Naive thymus-derived CD4-positive, alpha-beta T cell (primary cell): ENCODE measurements around the gene DPCD. TPM values are rescaled to one million over a fixed set of nuclear protein-coding genes. Genes with fewer than 3 reads are reported as not detected.
A peak's percentile ranks its signal among the peaks of the same experiment; 100 is the strongest.

Experiments used
- ATAC-seq: fragments of 150-1000 bp; cut with Tn5 transposase; 2 replicates; pipeline ENCODE4 v1.10.0; 2021; ENCODE audit warnings: mild to moderate bottlenecking, moderate library complexity
- CTCF ChIA-PET: fragments of 350-600 bp; sonication (Branson Sonifier 250); formaldehyde crosslinking; loops from one replicate; lab custom pipeline; 2021; ENCODE audit warnings: antibody characterized with exemption; lab: Charles Lee
- POLR2A ChIA-PET: fragments of 350-600 bp; sonication (Branson Sonifier 250); formaldehyde crosslinking; loops from one replicate; lab custom pipeline; 2021; ENCODE audit warnings: antibody characterized with exemption, inconsistent platforms; lab: Charles Lee
- DNase-seq, 9 donors: peaks; one replicate each; pipeline versions ENCODE4 v3.0.0 to v3.0.0-alpha.2; 2020 to 2022; ENCODE audit warnings: mixed read lengths in 1 of 9
- H3K27ac ChIP-seq: one replicate; pipeline ENCODE4 v1.7.0; 2013; ENCODE audit warnings: mild to moderate bottlenecking, low read depth, low read length, moderate library complexity
- H3K27me3 ChIP-seq, 2 donors: one replicate each; pipeline ENCODE4 v1.7.0; 2013; ENCODE audit warnings: low read length in 2 of 2, mild to moderate bottlenecking in 2 of 2, moderate library complexity in 2 of 2; ENCODE audit not compliant: control insufficient read depth in 2 of 2, insufficient read depth in 2 of 2
- H3K36me3 ChIP-seq, 3 experiments: 1 replicate in 2 of 3; 2 replicates in 1 of 3; pipeline ENCODE4 v1.7.0; 2013; ENCODE audit warnings: low read length in 3 of 3, mild to moderate bottlenecking in 3 of 3, moderate library complexity in 1 of 3; ENCODE audit not compliant: insufficient read depth in 3 of 3, control insufficient read depth in 2 of 3
- H3K4me1 ChIP-seq, 2 donors: one replicate each; pipeline ENCODE4 v1.7.0; 2013; ENCODE audit warnings: low read length in 2 of 2, mild to moderate bottlenecking in 2 of 2, moderate library complexity in 1 of 2; ENCODE audit not compliant: control insufficient read depth in 2 of 2, insufficient read depth in 2 of 2
- H3K4me3 ChIP-seq: 2 replicates; pipeline ENCODE4 v1.7.0; 2013; ENCODE audit warnings: mild to moderate bottlenecking, low read length
- H3K9me3 ChIP-seq, 3 experiments: 1 replicate in 2 of 3; 2 replicates in 1 of 3; pipeline ENCODE4 v1.7.0; 2013; ENCODE audit warnings: low read length in 3 of 3; ENCODE audit not compliant: control insufficient read depth in 2 of 3
- H3K27ac Mint-ChIP-seq, 9 donors: one replicate each; pipeline ENCODE4 v1.8.0; 2020 to 2022; ENCODE audit warnings: mixed read lengths in 9 of 9, mild to moderate bottlenecking in 8 of 9, moderate library complexity in 5 of 9, inconsistent platforms in 2 of 9
- H3K27me3 Mint-ChIP-seq, 5 donors: one replicate each; pipeline ENCODE4 v1.8.0; 2021 to 2022; ENCODE audit warnings: mixed read lengths in 5 of 5, mild to moderate bottlenecking in 1 of 5
- H3K36me3 Mint-ChIP-seq, 5 donors: one replicate each; pipeline ENCODE4 v1.8.0; 2020 to 2022; ENCODE audit warnings: mixed read lengths in 5 of 5, mild to moderate bottlenecking in 3 of 5, inconsistent platforms in 1 of 5
- H3K4me1 Mint-ChIP-seq, 7 donors: one replicate each; pipeline ENCODE4 v1.8.0; 2020 to 2022; ENCODE audit warnings: mixed read lengths in 7 of 7, mild to moderate bottlenecking in 3 of 7, inconsistent platforms in 1 of 7
- H3K4me3 Mint-ChIP-seq, 10 donors: one replicate each; pipeline ENCODE4 v1.8.0; 2020 to 2022; ENCODE audit warnings: mild to moderate bottlenecking in 10 of 10, mixed read lengths in 10 of 10, moderate library complexity in 6 of 10, inconsistent platforms in 2 of 10
- H3K9me3 Mint-ChIP-seq, 11 donors: one replicate each; pipeline ENCODE4 v1.8.0; 2020 to 2022; ENCODE audit warnings: mixed read lengths in 11 of 11, mild to moderate bottlenecking in 4 of 11, inconsistent platforms in 1 of 11, moderate library complexity in 1 of 11
- intact Hi-C, 2 donors: fragments of 100-400 bp; cut with micrococcal nuclease; formaldehyde crosslinking; loops; one replicate each; pipeline ENCODE4 v1.15.1; 2023
- polyA plus RNA-seq, 2 donors: library from polyadenylated mRNA; unstranded; fragments of 300-500 nt; fragmentation: Illumina TruSeq; gene quantifications; one replicate each; pipeline ENCODE4 v1.2.3, GENCODE V29; 2021
- total RNA-seq, 6 experiments: library from RNA in 5 of 6; stranded (reverse) in 5 of 6; gene quantifications; 1 replicate in 5 of 6; 2 replicates in 1 of 6; pipeline ENCODE4 v1.2.3 and lab custom pipeline; 2021 to 2026

The DPCD gene
- total and polyA plus RNA-seq, 7 experiments from 2014 or later: 0.64 to 3.6 (median 2.1) TPM

- Mint-ChIP-seq H3K9me3 (no peaks in the 10 kb centered on the region), H3K27ac (peak overlapping the region in 3 of 9 donors; percentile 6 to 46 (median 43)), H3K27me3 (no peaks in the 10 kb centered on the region), H3K4me3 (no peak overlapping the region), H3K36me3 (peaks cover 10 to 48% (median 19%) of the 10 kb centered on the region in 5 donors), H3K4me1 (peaks cover 0 to 29% (median 14%) of the 10 kb centered on the region in 7 donors)
- ChIA-PET POLR2A (no interaction called here), CTCF (no interaction called here)
- Histone ChIP-seq H3K4me1 (no peaks in the 10 kb centered on the region), H3K4me3 (no peak overlapping the region), H3K27ac (no peak overlapping the region), H3K9me3 (no peaks in the 10 kb centered on the region), H3K36me3 (peaks cover 0 to 74% (median 5%) of the 10 kb centered on the region in 3 experiments), H3K27me3 (no peaks in the 10 kb centered on the region)
- DNase-seq (no peak), ATAC-seq (no peak)
- intact Hi-C loops: no loop called here
Observed at GRCh38 chr10:101643546-101643945, 55.4 kb downstream of the DPCD start.

- Histone ChIP-seq H3K4me3 (no peak overlapping the region), H3K9me3 (no peaks in the 10 kb centered on the region), H3K27ac (no peak overlapping the region), H3K27me3 (no peaks in the 10 kb centered on the region), H3K36me3 (peaks cover 0 to 71% (median 5%) of the 10 kb centered on the region in 3 experiments), H3K4me1 (no peaks in the 10 kb centered on the region)
- Mint-ChIP-seq H3K27me3 (no peaks in the 10 kb centered on the region), H3K27ac (peak overlapping the region in 2 of 9 donors; percentile 14 to 31), H3K4me1 (peaks cover 0 to 32% (median 15%) of the 10 kb centered on the region in 7 donors), H3K9me3 (no peaks in the 10 kb centered on the region), H3K4me3 (no peak overlapping the region), H3K36me3 (peaks cover 10 to 51% (median 19%) of the 10 kb centered on the region in 5 donors)
- POLR2A ChIA-PET: no interaction called here
- intact Hi-C loops: no loop called here
- DNase-seq: no peak
- CTCF ChIA-PET: no interaction called here
- no peak for ATAC-seq
Observed at GRCh38 chr10:101644002-101644401, 55.9 kb downstream of the DPCD start.

- CTCF ChIA-PET: no interaction called here
- Histone ChIP-seq H3K4me3 (no peak overlapping the region), H3K9me3 (no peaks in the 10 kb centered on the region), H3K36me3 (peaks cover 0 to 72% (median 6%) of the 10 kb centered on the region in 3 experiments), H3K27me3 (no peaks in the 10 kb centered on the region), H3K27ac (no peak overlapping the region), H3K4me1 (no peaks in the 10 kb centered on the region)
- no peak for DNase-seq
- Mint-ChIP-seq H3K36me3 (peaks cover 4 to 49% (median 8%) of the 10 kb centered on the region in 5 donors), H3K4me1 (peaks cover 0 to 31% (median 15%) of the 10 kb centered on the region in 7 donors), H3K9me3 (no peaks in the 10 kb centered on the region), H3K4me3 (no peak overlapping the region), H3K27ac (peak overlapping the region in 5 of 9 donors; percentile 2 to 72 (median 44)), H3K27me3 (no peaks in the 10 kb centered on the region)
- POLR2A ChIA-PET: no interaction called here
- intact Hi-C loops: no loop called here
- ATAC-seq: no peak
Observed at GRCh38 chr10:101645659-101646058, 57.5 kb downstream of the DPCD start.

- intact Hi-C loops: no loop called here
- H3K9me3 Mint-ChIP-seq: no peaks in the 10 kb centered on the region
- H3K27ac ChIP-seq: no peak overlapping the region
- H3K27me3 Mint-ChIP-seq: no peaks in the 10 kb centered on the region
- ATAC-seq (no peak), DNase-seq (no peak)
- H3K4me3 ChIP-seq: no peak overlapping the region
- H3K27me3 ChIP-seq: no peaks in the 10 kb centered on the region
- CTCF ChIA-PET: no interaction called here
- peaks cover 4 to 42% (median 6%) of the 10 kb centered on the region in 5 donors for H3K36me3 Mint-ChIP-seq
- H3K27ac Mint-ChIP-seq: no peak overlapping the region
- peaks cover 0 to 30% (median 15%) of the 10 kb centered on the region in 7 donors for H3K4me1 Mint-ChIP-seq
- no peak overlapping the region for H3K4me3 Mint-ChIP-seq
- POLR2A ChIA-PET: no interaction called here
- H3K36me3 ChIP-seq: peaks cover 0 to 79% (median 6%) of the 10 kb centered on the region in 3 experiments
- no peaks in the 10 kb centered on the region for H3K4me1 ChIP-seq
- H3K9me3 ChIP-seq: no peaks in the 10 kb centered on the region
Observed at GRCh38 chr10:101646364-101646763, 58.2 kb downstream of the DPCD start.

GRCh38 chr10:101647255-101647654 is 59.1 kb downstream of the DPCD start:
- H3K27me3 ChIP-seq: no peaks in the 10 kb centered on the region
- H3K4me1 ChIP-seq: no peaks in the 10 kb centered on the region
- H3K4me1 Mint-ChIP-seq: peaks cover 0 to 29% (median 15%) of the 10 kb centered on the region in 7 donors
- peak overlapping the region in 1 of 9 donors; percentile 60 for H3K27ac Mint-ChIP-seq
- H3K9me3 ChIP-seq: no peaks in the 10 kb centered on the region
- peaks cover 0 to 87% (median 6%) of the 10 kb centered on the region in 3 experiments for H3K36me3 ChIP-seq
- no peak overlapping the region for H3K27ac ChIP-seq
- H3K27me3 Mint-ChIP-seq: no peaks in the 10 kb centered on the region
- intact Hi-C loops: no loop called here
- H3K9me3 Mint-ChIP-seq: no peaks in the 10 kb centered on the region
- POLR2A ChIA-PET: no interaction called here
- DNase-seq (no peak), ATAC-seq (no peak)
- CTCF ChIA-PET: no interaction called here
- peaks cover 3 to 38% (median 5%) of the 10 kb centered on the region in 5 donors for H3K36me3 Mint-ChIP-seq
- no peak overlapping the region for H3K4me3 ChIP-seq
- no peak overlapping the region for H3K4me3 Mint-ChIP-seq

GRCh38 chr10:101649525-101650085 is 61.5 kb downstream of the DPCD start:
- H3K4me3 Mint-ChIP-seq: no peak overlapping the region
- H3K36me3 Mint-ChIP-seq: peaks cover 0 to 30% (median 5%) of the 10 kb centered on the region in 5 donors
- H3K4me3 ChIP-seq: no peak overlapping the region
- H3K27me3 ChIP-seq: no peaks in the 10 kb centered on the region
- peak overlapping the region in 1 of 9 donors; percentile 49 for H3K27ac Mint-ChIP-seq
- H3K27ac ChIP-seq: no peak overlapping the region
- H3K4me1 Mint-ChIP-seq: peaks cover 0 to 21% (median 9%) of the 10 kb centered on the region in 7 donors
- H3K9me3 Mint-ChIP-seq: no peaks in the 10 kb centered on the region
- ChIA-PET POLR2A (interaction anchor here (1.1 kb wide), 1 partner anchor 9 kb away, joined by 3 read pairs; no protein-coding TSS in a partner anchor), CTCF (no interaction called here)
- intact Hi-C loops: no loop called here
- H3K4me1 ChIP-seq: no peaks in the 10 kb centered on the region
- H3K36me3 ChIP-seq: peaks cover 0 to 80% (median 16%) of the 10 kb centered on the region in 3 experiments
- H3K27me3 Mint-ChIP-seq: no peaks in the 10 kb centered on the region
- DNase-seq (no peak), ATAC-seq (no peak)
- no peaks in the 10 kb centered on the region for H3K9me3 ChIP-seq

- Histone ChIP-seq H3K27ac (no peak overlapping the region), H3K27me3 (no peaks in the 10 kb centered on the region), H3K36me3 (peaks cover 0 to 80% (median 21%) of the 10 kb centered on the region in 3 experiments), H3K9me3 (no peaks in the 10 kb centered on the region), H3K4me3 (no peak overlapping the region), H3K4me1 (no peaks in the 10 kb centered on the region)
- peaks cover 0 to 20% (median 5%) of the 10 kb centered on the region in 7 donors for H3K4me1 Mint-ChIP-seq
- H3K36me3 Mint-ChIP-seq: peaks cover 0 to 38% (median 7%) of the 10 kb centered on the region in 5 donors
- ATAC-seq: no peak
- H3K27me3 Mint-ChIP-seq: no peaks in the 10 kb centered on the region
- H3K4me3 Mint-ChIP-seq: no peak overlapping the region
- ChIA-PET CTCF (no interaction called here), POLR2A (no interaction called here)
- no peak for DNase-seq
- no peak overlapping the region for H3K27ac Mint-ChIP-seq
- intact Hi-C loops: no loop called here
- H3K9me3 Mint-ChIP-seq: no peaks in the 10 kb centered on the region
Observed at GRCh38 chr10:101650863-101651262, 62.7 kb downstream of the DPCD start.
